CD1c-positive myeloid dendritic cell (primary cell): ENCODE measurements around the gene ITSN1.

Experiments used
- DNase-seq: peaks from one replicate; pipeline ENCODE4 v3.0.0-alpha.2; 2016; ENCODE audit errors: extremely low spot score

Gene ITSN1

GRCh38 chr21:33729641-33730040 lies 87.3 kb downstream of the ITSN1 start:
- no peak for DNase-seq

GRCh38 chr21:33731447-33731846 lies 89.1 kb downstream of the ITSN1 start:
- no peak for DNase-seq

GRCh38 chr21:33732038-33732437 lies 89.7 kb downstream of the ITSN1 start:
- no peak for DNase-seq

GRCh38 chr21:33733601-33734000 lies 91.3 kb downstream of the ITSN1 start:
- no peak for DNase-seq

- no peak for DNase-seq
These were observed 92.0 kb downstream of the ITSN1 start for GRCh38 chr21:33734291-33734690.

GRCh38 chr21:33734818-33735217 lies 92.5 kb downstream of the ITSN1 start:
- no peak for DNase-seq

GRCh38 chr21:33736569-33736968 lies 94.3 kb downstream of the ITSN1 start:
- DNase-seq, result no peak

- no peak for DNase-seq
These were observed 97.4 kb downstream of the ITSN1 start for GRCh38 chr21:33739701-33740100.

- no peak for DNase-seq
These were observed 105.1 kb downstream of the ITSN1 start for GRCh38 chr21:33747420-33747819.

GRCh38 chr21:33748903-33749302 lies 106.6 kb downstream of the ITSN1 start:
- no peak for DNase-seq

GRCh38 chr21:33750017-33750416 lies 107.7 kb downstream of the ITSN1 start:
- no peak for DNase-seq

- no peak for DNase-seq
These were observed 108.8 kb downstream of the ITSN1 start for GRCh38 chr21:33751120-33751519.

GRCh38 chr21:33751533-33751932 lies 109.2 kb downstream of the ITSN1 start:
- no peak for DNase-seq

- no peak for DNase-seq
These were observed 110.0 kb downstream of the ITSN1 start for GRCh38 chr21:33752260-33752659.

GRCh38 chr21:33753886-33754285 lies 111.6 kb downstream of the ITSN1 start:
- DNase-seq, result no peak

- no peak for DNase-seq
These were observed 112.2 kb downstream of the ITSN1 start for GRCh38 chr21:33754481-33754880.

- no peak for DNase-seq
These were observed 113.1 kb downstream of the ITSN1 start for GRCh38 chr21:33755354-33755753.

- DNase-seq, result no peak
These were observed 118.5 kb downstream of the ITSN1 start for GRCh38 chr21:33760641-33761440.

GRCh38 chr21:33761441-33762036 lies 119.2 kb downstream of the ITSN1 start:
- DNase-seq, result peak; percentile 53

GRCh38 chr21:33762803-33763581 lies 120.7 kb downstream of the ITSN1 start:
- DNase-seq, result no peak

- no peak for DNase-seq
These were observed 121.2 kb downstream of the ITSN1 start for GRCh38 chr21:33763582-33763899.

- no peak for DNase-seq
These were observed 124.9 kb downstream of the ITSN1 start for GRCh38 chr21:33767236-33767635.

GRCh38 chr21:33767960-33768359 lies 125.7 kb downstream of the ITSN1 start:
- DNase-seq, result no peak
